Measurements from ENCODE around the gene PLXDC1.

The PLXDC1 gene

GRCh38 chr17:39069114-39069756 lies 82.2 kb downstream of the PLXDC1 start:
- CTCF ChIA-PET: interaction anchor here (0.7 to 1.5 kb wide), 7 partner anchors 8 to 96 kb away, joined by 3 to 8 read pairs (median 3); no protein-coding TSS in a partner anchor
- POLR2A ChIA-PET: no interaction called here
- Histone ChIP-seq H3K27ac (ENCODE audit: extremely low read depth, low read depth, low read length) (no peak overlapping the region), H3K9me3 (ENCODE audit: control insufficient read depth, insufficient read depth, low read depth, low read length) (no peaks in the 10 kb centered on the region), H3K4me1 (ENCODE audit: control insufficient read depth, insufficient read depth, low read length) (0 out of 2 replicates have a peak, but pooled peaks cover 1% of the 10 kb centered on the region), H3K36me3 (ENCODE audit: control insufficient read depth in 2 of 2, insufficient read depth in 1 of 2, low read length in 2 of 2) (no peaks in the 10 kb centered on the region), H3K4me3 (ENCODE audit: low read depth, low read length) (no peak overlapping the region)
- TF ChIP-seq CTCF (tag by site-specific recombination; IDR thresholded peaks at IDR 0.05): peak; percentile 65
- TF ChIP-seq, protein P1, sequence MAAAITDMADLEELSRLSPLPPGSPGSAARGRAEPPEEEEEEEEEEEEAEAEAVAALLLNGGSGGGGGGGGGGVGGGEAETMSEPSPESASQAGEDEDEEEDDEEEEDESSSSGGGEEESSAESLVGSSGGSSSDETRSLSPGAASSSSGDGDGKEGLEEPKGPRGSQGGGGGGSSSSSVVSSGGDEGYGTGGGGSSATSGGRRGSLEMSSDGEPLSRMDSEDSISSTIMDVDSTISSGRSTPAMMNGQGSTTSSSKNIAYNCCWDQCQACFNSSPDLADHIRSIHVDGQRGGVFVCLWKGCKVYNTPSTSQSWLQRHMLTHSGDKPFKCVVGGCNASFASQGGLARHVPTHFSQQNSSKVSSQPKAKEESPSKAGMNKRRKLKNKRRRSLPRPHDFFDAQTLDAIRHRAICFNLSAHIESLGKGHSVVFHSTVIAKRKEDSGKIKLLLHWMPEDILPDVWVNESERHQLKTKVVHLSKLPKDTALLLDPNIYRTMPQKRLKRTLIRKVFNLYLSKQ (tag by site-specific recombination; IDR thresholded peaks at IDR 0.05; ENCODE audit: borderline replicate concordance): no peak
- no peak for TF ChIP-seq PRDM1 (tag by site-specific recombination; IDR thresholded peaks at IDR 0.05)
- TF ChIP-seq, protein P2, sequence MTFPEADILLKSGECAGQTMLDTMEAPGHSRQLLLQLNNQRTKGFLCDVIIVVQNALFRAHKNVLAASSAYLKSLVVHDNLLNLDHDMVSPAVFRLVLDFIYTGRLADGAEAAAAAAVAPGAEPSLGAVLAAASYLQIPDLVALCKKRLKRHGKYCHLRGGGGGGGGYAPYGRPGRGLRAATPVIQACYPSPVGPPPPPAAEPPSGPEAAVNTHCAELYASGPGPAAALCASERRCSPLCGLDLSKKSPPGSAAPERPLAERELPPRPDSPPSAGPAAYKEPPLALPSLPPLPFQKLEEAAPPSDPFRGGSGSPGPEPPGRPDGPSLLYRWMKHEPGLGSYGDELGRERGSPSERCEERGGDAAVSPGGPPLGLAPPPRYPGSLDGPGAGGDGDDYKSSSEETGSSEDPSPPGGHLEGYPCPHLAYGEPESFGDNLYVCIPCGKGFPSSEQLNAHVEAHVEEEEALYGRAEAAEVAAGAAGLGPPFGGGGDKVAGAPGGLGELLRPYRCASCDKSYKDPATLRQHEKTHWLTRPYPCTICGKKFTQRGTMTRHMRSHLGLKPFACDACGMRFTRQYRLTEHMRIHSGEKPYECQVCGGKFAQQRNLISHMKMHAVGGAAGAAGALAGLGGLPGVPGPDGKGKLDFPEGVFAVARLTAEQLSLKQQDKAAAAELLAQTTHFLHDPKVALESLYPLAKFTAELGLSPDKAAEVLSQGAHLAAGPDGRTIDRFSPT (tag by site-specific recombination; IDR thresholded peaks at IDR 0.05): no peak
- TF ChIP-seq ZNF585B (tag by site-specific recombination; IDR thresholded peaks at IDR 0.05): no peak
- no peak for TF ChIP-seq ZNF169 (tag by site-specific recombination; IDR thresholded peaks at IDR 0.05)
- no peak for TF ChIP-seq ZNF133 (tag by site-specific recombination; IDR thresholded peaks at IDR 0.05)
- TF ChIP-seq ZNF707 (tag by site-specific recombination; IDR thresholded peaks at IDR 0.05): no peak
- no peak for TF ChIP-seq ZBTB20 (tag by site-specific recombination; IDR thresholded peaks at IDR 0.05)
- TF ChIP-seq ZNF24 (tag by site-specific recombination; IDR thresholded peaks at IDR 0.05): no peak
- TF ChIP-seq, protein P3, sequence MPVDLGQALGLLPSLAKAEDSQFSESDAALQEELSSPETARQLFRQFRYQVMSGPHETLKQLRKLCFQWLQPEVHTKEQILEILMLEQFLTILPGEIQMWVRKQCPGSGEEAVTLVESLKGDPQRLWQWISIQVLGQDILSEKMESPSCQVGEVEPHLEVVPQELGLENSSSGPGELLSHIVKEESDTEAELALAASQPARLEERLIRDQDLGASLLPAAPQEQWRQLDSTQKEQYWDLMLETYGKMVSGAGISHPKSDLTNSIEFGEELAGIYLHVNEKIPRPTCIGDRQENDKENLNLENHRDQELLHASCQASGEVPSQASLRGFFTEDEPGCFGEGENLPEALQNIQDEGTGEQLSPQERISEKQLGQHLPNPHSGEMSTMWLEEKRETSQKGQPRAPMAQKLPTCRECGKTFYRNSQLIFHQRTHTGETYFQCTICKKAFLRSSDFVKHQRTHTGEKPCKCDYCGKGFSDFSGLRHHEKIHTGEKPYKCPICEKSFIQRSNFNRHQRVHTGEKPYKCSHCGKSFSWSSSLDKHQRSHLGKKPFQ (tag by site-specific recombination; IDR thresholded peaks at IDR 0.05): no peak
- TF ChIP-seq ZNF114 (tag by site-specific recombination; IDR thresholded peaks at IDR 0.05): no peak
- TF ChIP-seq ZNF654 (tag by site-specific recombination; IDR thresholded peaks at IDR 0.05; ENCODE audit: low read depth): peak; percentile 47
- TF ChIP-seq ZNF121 (tag by site-specific recombination; IDR thresholded peaks at IDR 0.05): peak; percentile 95
- no peak for TF ChIP-seq ZBTB26 (tag by site-specific recombination; optimal IDR thresholded peaks at IDR 0.05)
- no peak for TF ChIP-seq WT1 (tag by site-specific recombination; IDR thresholded peaks at IDR 0.05)
- TF ChIP-seq ZNF660 (tag by site-specific recombination; IDR thresholded peaks at IDR 0.05): no peak
- peak; percentile 75; the same call in 1 of the 2 replicates for TF ChIP-seq MEIS1 (CRISPR knock-in tag; IDR thresholded peaks at IDR 0.05; ENCODE audit: borderline replicate concordance)
- no peak for TF ChIP-seq ZBTB11 (tag by site-specific recombination; conservative IDR thresholded peaks at IDR 0.05; ENCODE audit: low read depth)
- TF ChIP-seq ZNF777 (tag by site-specific recombination; IDR thresholded peaks at IDR 0.05; ENCODE audit: borderline replicate concordance): no peak
